HFFc6 (cell line): ENCODE results near the gene FGF13. TPM values are rescaled to one million over a fixed set of nuclear protein-coding genes. Genes with fewer than 3 reads are reported as not detected.

Experiments
- DNase-seq: peaks from one replicate; pipeline ENCODE4 v3.0.0-alpha.2; 2018
- H3K27ac Mint-ChIP-seq: 2 replicates; pipeline ENCODE4 v1.8.0; 2020; ENCODE audit warnings: mild to moderate bottlenecking, mixed read lengths
- H3K27me3 Mint-ChIP-seq: 2 replicates; pipeline ENCODE4 v1.8.0; 2021; ENCODE audit warnings: mild to moderate bottlenecking, moderate library complexity, mixed read lengths; ENCODE audit not compliant: insufficient read depth
- H3K36me3 Mint-ChIP-seq: 2 replicates; pipeline ENCODE4 v1.8.0; 2021; ENCODE audit warnings: low read depth, mixed read lengths
- H3K4me1 Mint-ChIP-seq: 2 replicates; pipeline ENCODE4 v1.8.0; 2020; ENCODE audit warnings: low read depth, mixed read lengths
- H3K4me3 Mint-ChIP-seq: 2 replicates; pipeline ENCODE4 v1.8.0; 2020; ENCODE audit warnings: mild to moderate bottlenecking, moderate library complexity, mixed read lengths
- H3K9me3 Mint-ChIP-seq: 2 replicates; pipeline ENCODE4 v1.8.0; 2020; ENCODE audit warnings: mild to moderate bottlenecking, mixed read lengths
- CTCF ChIP-seq: fragments of 200-600 bp; sonication (generic); IDR thresholded peaks from 2 replicates; pipeline ENCODE4 v1.5.0; 2021; ENCODE audit warnings: antibody characterized with exemption, mild to moderate bottlenecking
- microRNA-seq: library from miRNA; unstranded; fragments of <30 nt; microRNA quantifications from one replicate; pipeline ENCODE4, GENCODE V29; 2019
- total RNA-seq, 6 experiments: library from RNA; stranded (reverse); fragmentation: NEBNext Ultra II Directional; extraction: Animal tissue kit (Norgen Biotek cat#: 25700); gene quantifications; 2 replicates in 1 of 6; 3 replicates in 5 of 6; pipeline ENCODE4 v1.2.3, GENCODE V29; 2021

The FGF13 gene
- total RNA-seq, 6 experiments from 2014 or later: not detected

GRCh38 chrX:138664016-138664415 lies 47.5 kb downstream of the FGF13 start:
- TF ChIP-seq CTCF: no peak
- no peaks in the 10 kb centered on the region for H3K36me3 Mint-ChIP-seq
- H3K27ac Mint-ChIP-seq: no peak overlapping the region
- H3K4me3 Mint-ChIP-seq: no peak overlapping the region
- no peak for DNase-seq
- no peaks in the 10 kb centered on the region for H3K4me1 Mint-ChIP-seq
- H3K27me3 Mint-ChIP-seq: no peaks in the 10 kb centered on the region
- H3K9me3 Mint-ChIP-seq: peaks cover 8% of the 10 kb centered on the region; the same call in 1 of the 2 replicates

GRCh38 chrX:138651494-138651893 lies 60.0 kb downstream of the FGF13 start:
- H3K4me3 Mint-ChIP-seq: no peak overlapping the region
- no peaks in the 10 kb centered on the region for H3K27me3 Mint-ChIP-seq
- DNase-seq: no peak
- no peaks in the 10 kb centered on the region for H3K4me1 Mint-ChIP-seq
- H3K9me3 Mint-ChIP-seq: peaks cover 5% of the 10 kb centered on the region; the same call in 1 of the 2 replicates
- no peaks in the 10 kb centered on the region for H3K36me3 Mint-ChIP-seq
- H3K27ac Mint-ChIP-seq: no peak overlapping the region
- no peak for TF ChIP-seq CTCF

DNA sequence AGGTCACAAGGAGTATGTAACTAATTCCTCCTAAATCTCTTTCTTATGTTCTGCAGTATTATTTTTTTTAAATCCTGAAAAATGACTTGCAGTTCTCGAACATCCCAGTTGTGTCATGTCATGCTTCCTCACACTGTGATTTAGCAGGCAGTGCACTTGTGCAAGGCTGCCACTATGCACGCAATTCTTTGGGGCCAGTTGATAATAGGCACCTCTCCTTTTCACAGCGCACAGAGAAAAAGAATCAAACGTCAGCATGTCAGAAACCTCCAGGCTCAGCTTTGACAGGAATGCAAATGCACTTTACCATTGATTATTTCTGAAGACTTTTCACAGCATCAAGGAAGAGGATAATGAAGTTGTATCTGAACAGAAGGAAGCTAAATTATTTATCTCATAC lies 62.9 kb downstream of the FGF13 start:
- DNase-seq: no peak
- no peak for TF ChIP-seq CTCF
- Mint-ChIP-seq H3K9me3 (peaks cover 5% of the 10 kb centered on the region; the same call in 1 of the 2 replicates), H3K27me3 (no peaks in the 10 kb centered on the region), H3K27ac (no peak overlapping the region), H3K4me1 (no peaks in the 10 kb centered on the region), H3K4me3 (no peak overlapping the region), H3K36me3 (no peaks in the 10 kb centered on the region)

DNA sequence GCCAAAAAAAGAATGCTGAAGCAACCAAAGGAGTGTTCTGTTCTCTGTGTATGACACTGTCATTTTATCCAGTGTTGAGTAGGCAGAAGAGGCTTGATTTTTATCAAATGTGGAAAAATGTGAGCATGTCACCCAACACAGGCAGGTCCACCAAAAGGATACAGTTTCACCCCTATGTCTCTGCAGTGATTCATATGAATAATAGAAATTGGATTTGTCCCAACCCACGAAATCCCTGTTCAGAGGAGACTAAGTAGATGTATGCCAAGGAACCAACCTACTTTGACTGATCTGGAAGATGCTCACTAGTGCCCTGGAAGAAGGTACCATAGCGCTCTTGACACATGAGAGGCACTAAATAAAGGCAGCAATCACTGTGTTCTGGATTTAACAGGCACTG lies 72.5 kb downstream of the FGF13 start:
- H3K27me3 Mint-ChIP-seq: 0 out of 2 replicates have a peak, but pooled peaks cover 2% of the 10 kb centered on the region
- no peak overlapping the region for H3K4me3 Mint-ChIP-seq
- no peak overlapping the region for H3K27ac Mint-ChIP-seq
- H3K9me3 Mint-ChIP-seq: peaks cover 4% of the 10 kb centered on the region; the same call in 1 of the 2 replicates
- no peak for DNase-seq
- H3K36me3 Mint-ChIP-seq: no peaks in the 10 kb centered on the region
- no peaks in the 10 kb centered on the region for H3K4me1 Mint-ChIP-seq
- no peak for TF ChIP-seq CTCF

Small RNAs within 50 kb of the gene (microRNA-seq; reads per million reads assigned to microRNA genes)
- gene MIR504: not detected
